Measurements from ENCODE around the gene FLNB.

Gene FLNB

GRCh38 chr3:58112185-58112535 is 103.9 kb downstream of the FLNB start:
- DNase-seq = no peak

- no peak for DNase-seq
Measured at GRCh38 chr3:58115175-58115574, 107.0 kb downstream of the FLNB start.

- DNase-seq = no peak
Measured at GRCh38 chr3:58116161-58116955, 108.1 kb downstream of the FLNB start.

- no peak for DNase-seq
Measured at GRCh38 chr3:58116985-58117384, 108.8 kb downstream of the FLNB start.

GRCh38 chr3:58117561-58118181 is 109.4 kb downstream of the FLNB start:
- no peak for DNase-seq

GRCh38 chr3:58119186-58119585 is 111.0 kb downstream of the FLNB start:
- no peak for DNase-seq

GRCh38 chr3:58120075-58120812 is 112.0 kb downstream of the FLNB start:
- DNase-seq = no peak

GRCh38 chr3:58121183-58121582 is 113.0 kb downstream of the FLNB start:
- DNase-seq = no peak

- no peak for DNase-seq
Measured at GRCh38 chr3:58122936-58123700, 114.9 kb downstream of the FLNB start.

GRCh38 chr3:58124387-58124786 is 116.2 kb downstream of the FLNB start:
- DNase-seq = no peak

GRCh38 chr3:58129041-58129770 is 121.0 kb downstream of the FLNB start:
- DNase-seq = no peak

GRCh38 chr3:58130591-58130990 is 122.4 kb downstream of the FLNB start:
- no peak for DNase-seq

- DNase-seq = no peak
Measured at GRCh38 chr3:58131101-58131825, 123.0 kb downstream of the FLNB start.

- no peak for DNase-seq
Measured at GRCh38 chr3:58132850-58133249, 124.6 kb downstream of the FLNB start.

- DNase-seq = no peak
Measured at GRCh38 chr3:58134468-58134867, 126.2 kb downstream of the FLNB start.

GRCh38 chr3:58135712-58136543 is 127.7 kb downstream of the FLNB start:
- DNase-seq = no peak

- DNase-seq = no peak
Measured at GRCh38 chr3:58137306-58137705, 129.1 kb downstream of the FLNB start.

GRCh38 chr3:58141766-58142345 is 133.6 kb downstream of the FLNB start:
- DNase-seq = no peak

GRCh38 chr3:58143417-58144055 is 135.3 kb downstream of the FLNB start:
- DNase-seq = no peak

Data from NCI-H748 treated with DMSO at 0.1 percent for 48 hours (cell line).